Vagina (tissue), 2 donors: Measurements from ENCODE around the gene CFAP141. TPM values are rescaled to one million over a fixed set of nuclear protein-coding genes. Genes with fewer than 3 reads are reported as not detected.
A peak's percentile ranks its signal among the peaks of the same experiment; 100 is the strongest.

ENCODE experiments used
- DNase-seq, 2 donors: peaks; one replicate each; pipeline ENCODE4 v3.0.0-alpha.2; 2017; ENCODE audit errors: extremely low spot score in 2 of 2
- H3K27ac ChIP-seq: fragments of 200-600 bp; sonication (generic); one replicate; pipeline ENCODE4 v1.5.1; 2019
- H3K27me3 ChIP-seq: fragments of 200-600 bp; sonication (generic); one replicate; pipeline ENCODE4 v1.5.1; 2019
- H3K36me3 ChIP-seq, 2 donors: fragments of 200-600 bp; sonication (generic); one replicate each; pipeline ENCODE4 v1.5.1; 2017 to 2019
- H3K4me1 ChIP-seq: fragments of 200-600 bp; sonication (generic); one replicate; pipeline ENCODE4 v1.5.1; 2019
- H3K4me3 ChIP-seq, 2 donors: fragments of 200-600 bp; sonication (generic); 1 replicate in 1 of 2; 2 replicates in 1 of 2; pipeline ENCODE4 v1.5.1; 2016 to 2019
- H3K9me3 ChIP-seq: fragments of 200-600 bp; sonication (generic); one replicate; pipeline ENCODE4 v1.5.1; 2019
- CTCF ChIP-seq, 3 experiments: fragments of 450-650 bp in 2 of 3; fragments of 200-600 bp in 1 of 3; sonication (generic) in 1 of 3; IDR thresholded peaks; one replicate each; pipeline ENCODE4 v1.5.1; 2017 to 2019; ENCODE audit warnings: antibody characterized with exemption in 3 of 3, mild to moderate bottlenecking in 2 of 3, moderate library complexity in 2 of 3
- POLR2A ChIP-seq, 2 donors: fragments of 450-650 bp; IDR thresholded peaks; one replicate each; pipeline ENCODE4 v1.6.1; 2017; ENCODE audit warnings: antibody characterized with exemption in 2 of 2, mild to moderate bottlenecking in 2 of 2, moderate library complexity in 2 of 2
- POLR2AphosphoS5 ChIP-seq, 2 donors: sonication (generic); formaldehyde crosslinking; IDR thresholded peaks; one replicate each; pipeline ENCODE4 v1.9.0; 2017; ENCODE audit warnings: antibody characterized with exemption in 2 of 2, mild to moderate bottlenecking in 2 of 2, low read depth in 1 of 2; ENCODE audit not compliant: insufficient read depth in 1 of 2
- intact Hi-C: fragments of 100-400 bp; cut with DNase I; formaldehyde crosslinking; loops from one replicate; pipeline ENCODE4 v1.15.1; 2023
- total RNA-seq: library from RNA; depleted of rRNA; stranded (reverse); fragments of >200 nt; gene quantifications from one replicate; pipeline ENCODE4 v1.2.3, GENCODE V29; 2016

Gene CFAP141
- total RNA-seq, 1 donor from 2014 or later: not detected

GRCh38 chr1:154223621-154224020 is 17.5 kb upstream of the CFAP141 start:
- H3K9me3 ChIP-seq: no peaks in the 10 kb centered on the region
- no peak overlapping the region for H3K4me3 ChIP-seq
- H3K27ac ChIP-seq: no peak overlapping the region
- H3K36me3 ChIP-seq: peaks cover 0 to 32% of the 10 kb centered on the region in 2 donors
- intact Hi-C loops: no loop called here
- peaks cover 52% of the 10 kb centered on the region for H3K4me1 ChIP-seq
- H3K27me3 ChIP-seq: no peaks in the 10 kb centered on the region
- no peak for TF ChIP-seq POLR2A (IDR thresholded peaks at IDR 0.05)
- TF ChIP-seq POLR2AphosphoS5 (IDR thresholded peaks at IDR 0.05; ENCODE audit: insufficient read depth in 1 of 2, low read depth in 1 of 2): no peak
- TF ChIP-seq CTCF (IDR thresholded peaks at IDR 0.05): no peak
- DNase-seq: no peak

GRCh38 chr1:154222918-154223317 is 16.8 kb upstream of the CFAP141 start:
- intact Hi-C loops: no loop called here
- H3K36me3 ChIP-seq: peaks cover 0 to 30% of the 10 kb centered on the region in 2 donors
- H3K27me3 ChIP-seq: no peaks in the 10 kb centered on the region
- DNase-seq: no peak
- no peak overlapping the region for H3K4me3 ChIP-seq
- TF ChIP-seq POLR2AphosphoS5 (IDR thresholded peaks at IDR 0.05; ENCODE audit: insufficient read depth in 1 of 2, low read depth in 1 of 2): no peak
- TF ChIP-seq POLR2A (IDR thresholded peaks at IDR 0.05): no peak
- no peak for TF ChIP-seq CTCF (IDR thresholded peaks at IDR 0.05)
- H3K27ac ChIP-seq: no peak overlapping the region
- H3K4me1 ChIP-seq: peaks cover 59% of the 10 kb centered on the region
- no peaks in the 10 kb centered on the region for H3K9me3 ChIP-seq

- intact Hi-C loops: no loop called here
- H3K9me3 ChIP-seq: no peaks in the 10 kb centered on the region
Observed at GRCh38 chr1:154222518-154222917, 16.4 kb upstream of the CFAP141 start.

GRCh38 chr1:154221278-154222001 is 15.3 kb upstream of the CFAP141 start:
- Histone ChIP-seq H3K27me3 (no peaks in the 10 kb centered on the region), H3K36me3 (peaks cover 0 to 31% of the 10 kb centered on the region in 2 donors), H3K4me1 (peaks cover 65% of the 10 kb centered on the region), H3K4me3 (peak overlapping the region; percentile 67 to 95), H3K27ac (peak overlapping the region; percentile 100), H3K9me3 (no peaks in the 10 kb centered on the region)
- intact Hi-C loops: loop anchor here (2.0 kb wide), 1 partner anchor 39 kb away; no protein-coding TSS in a partner anchor
- no peak for TF ChIP-seq POLR2A (IDR thresholded peaks at IDR 0.05)
- no peak for TF ChIP-seq CTCF (IDR thresholded peaks at IDR 0.05)
- TF ChIP-seq POLR2AphosphoS5 (IDR thresholded peaks at IDR 0.05; ENCODE audit: insufficient read depth in 1 of 2, low read depth in 1 of 2): no peak
- peak in 1 of 2 donors; percentile 91 for DNase-seq

More at GRCh38 chr1:154222518-154222917, 16.4 kb upstream of the CFAP141 start:
- H3K36me3 ChIP-seq: peaks cover 0 to 30% of the 10 kb centered on the region in 2 donors
- no peak for DNase-seq
- no peaks in the 10 kb centered on the region for H3K27me3 ChIP-seq
- peak overlapping the region in 1 of 2 donors; percentile 95 for H3K4me3 ChIP-seq
- peaks cover 63% of the 10 kb centered on the region for H3K4me1 ChIP-seq
- peak overlapping the region; percentile 100 for H3K27ac ChIP-seq
- TF ChIP-seq POLR2AphosphoS5 (IDR thresholded peaks at IDR 0.05; ENCODE audit: insufficient read depth in 1 of 2, low read depth in 1 of 2) (no peak), POLR2A (IDR thresholded peaks at IDR 0.05) (no peak), CTCF (IDR thresholded peaks at IDR 0.05) (no peak)

GRCh38 chr1:154220970-154221277 is 14.8 kb upstream of the CFAP141 start:
- Histone ChIP-seq H3K36me3 (peaks cover 0 to 30% of the 10 kb centered on the region in 2 donors), H3K9me3 (no peaks in the 10 kb centered on the region), H3K4me3 (peak overlapping the region; percentile 67 to 95), H3K4me1 (peaks cover 65% of the 10 kb centered on the region), H3K27ac (peak overlapping the region; percentile 100), H3K27me3 (no peaks in the 10 kb centered on the region)
- TF ChIP-seq POLR2A (IDR thresholded peaks at IDR 0.05) (peak in 1 of 2 donors; percentile 74), CTCF (IDR thresholded peaks at IDR 0.05) (no peak), POLR2AphosphoS5 (IDR thresholded peaks at IDR 0.05; ENCODE audit: insufficient read depth in 1 of 2, low read depth in 1 of 2) (no peak)
- DNase-seq: no peak
- intact Hi-C loops: loop anchor here (2.0 kb wide), 1 partner anchor 38 kb away; no protein-coding TSS in a partner anchor
